Body of pancreas (tissue), 4 donors: ENCODE results near the gene NECTIN4.

Experiments used
- CTCF ChIP-seq, 7 experiments: fragments of 450-650 bp in 4 of 7; fragments of 200-600 bp in 3 of 7; sonication (generic) in 3 of 7; IDR thresholded peaks; one replicate each; pipeline ENCODE4 v1.5.1; 2016 to 2019; ENCODE audit warnings: antibody characterized with exemption in 7 of 7
- POLR2A ChIP-seq, 3 donors: fragments of 450-650 bp; IDR thresholded peaks; one replicate each; pipeline ENCODE4 v1.6.1; 2016; ENCODE audit warnings: antibody characterized with exemption in 3 of 3, mild to moderate bottlenecking in 2 of 3

- TF ChIP-seq CTCF (IDR thresholded peaks at IDR 0.05) (no peak), POLR2A (IDR thresholded peaks at IDR 0.05) (no peak)
These were observed 4.8 kb downstream of the NECTIN4 start for GRCh38 chr1:161084597-161084988.
